Peyer's patch (tissue), 4 donors: ENCODE data around the gene ZNF44.

Experiments used
- CTCF ChIP-seq, 6 experiments: fragments of 450-650 bp in 4 of 6; fragments of 200-600 bp in 2 of 6; sonication (generic) in 1 of 6; IDR thresholded peaks; one replicate each; pipeline ENCODE4 v1.5.1; 2017 to 2019; ENCODE audit warnings: antibody characterized with exemption in 6 of 6, mild to moderate bottlenecking in 3 of 6, moderate library complexity in 1 of 6
- POLR2A ChIP-seq, 2 donors: fragments of 450-650 bp; IDR thresholded peaks; one replicate each; pipeline ENCODE4 v1.5.1; 2017; ENCODE audit warnings: antibody characterized with exemption in 2 of 2, mild to moderate bottlenecking in 2 of 2, moderate library complexity in 2 of 2

- TF ChIP-seq CTCF (IDR thresholded peaks at IDR 0.05), result no peak
- TF ChIP-seq POLR2A (IDR thresholded peaks at IDR 0.05), result no peak
Observed at GRCh38 chr19:12284631-12285030, 10.1 kb downstream of the ZNF44 start.
